ENCODE results near the gene DGKQ. TPM values are rescaled to one million over a fixed set of nuclear protein-coding genes. Genes with fewer than 3 reads are reported as not detected.
A peak's percentile ranks its signal among the peaks of the same experiment; 100 is the strongest.

Gene DGKQ
- total and polyA plus RNA-seq, 2 of the 13 experiments (the other 11 are each of a cell fraction or from before 2014, with no cell fraction given), result 4.5 to 7.2 TPM

GRCh38 chr4:996030-996996 is 22.9 kb upstream of the DGKQ start (continued):
- TF ChIP-seq, protein P1, sequence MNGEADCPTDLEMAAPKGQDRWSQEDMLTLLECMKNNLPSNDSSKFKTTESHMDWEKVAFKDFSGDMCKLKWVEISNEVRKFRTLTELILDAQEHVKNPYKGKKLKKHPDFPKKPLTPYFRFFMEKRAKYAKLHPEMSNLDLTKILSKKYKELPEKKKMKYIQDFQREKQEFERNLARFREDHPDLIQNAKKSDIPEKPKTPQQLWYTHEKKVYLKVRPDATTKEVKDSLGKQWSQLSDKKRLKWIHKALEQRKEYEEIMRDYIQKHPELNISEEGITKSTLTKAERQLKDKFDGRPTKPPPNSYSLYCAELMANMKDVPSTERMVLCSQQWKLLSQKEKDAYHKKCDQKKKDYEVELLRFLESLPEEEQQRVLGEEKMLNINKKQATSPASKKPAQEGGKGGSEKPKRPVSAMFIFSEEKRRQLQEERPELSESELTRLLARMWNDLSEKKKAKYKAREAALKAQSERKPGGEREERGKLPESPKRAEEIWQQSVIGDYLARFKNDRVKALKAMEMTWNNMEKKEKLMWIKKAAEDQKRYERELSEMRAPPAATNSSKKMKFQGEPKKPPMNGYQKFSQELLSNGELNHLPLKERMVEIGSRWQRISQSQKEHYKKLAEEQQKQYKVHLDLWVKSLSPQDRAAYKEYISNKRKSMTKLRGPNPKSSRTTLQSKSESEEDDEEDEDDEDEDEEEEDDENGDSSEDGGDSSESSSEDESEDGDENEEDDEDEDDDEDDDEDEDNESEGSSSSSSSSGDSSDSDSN (CRISPR knock-in tag; IDR thresholded peaks at IDR 0.05), result 0 out of 2 replicates have a peak, but pooled peaks have one; percentile 0
- peak; percentile 19; the same call in 1 of the 2 replicates for TF ChIP-seq HIC2 (CRISPR knock-in tag; IDR thresholded peaks at IDR 0.05; ENCODE audit: low read depth)
- TF ChIP-seq SAP130 (CRISPR knock-in tag; IDR thresholded peaks at IDR 0.05; ENCODE audit: low read depth), result 0 out of 2 replicates have a peak, but pooled peaks have one; percentile 8
- no peak for TF ChIP-seq RBFOX2 (IDR thresholded peaks at IDR 0.05; ENCODE audit: low read depth, low read length)
- TF ChIP-seq, protein P2, sequence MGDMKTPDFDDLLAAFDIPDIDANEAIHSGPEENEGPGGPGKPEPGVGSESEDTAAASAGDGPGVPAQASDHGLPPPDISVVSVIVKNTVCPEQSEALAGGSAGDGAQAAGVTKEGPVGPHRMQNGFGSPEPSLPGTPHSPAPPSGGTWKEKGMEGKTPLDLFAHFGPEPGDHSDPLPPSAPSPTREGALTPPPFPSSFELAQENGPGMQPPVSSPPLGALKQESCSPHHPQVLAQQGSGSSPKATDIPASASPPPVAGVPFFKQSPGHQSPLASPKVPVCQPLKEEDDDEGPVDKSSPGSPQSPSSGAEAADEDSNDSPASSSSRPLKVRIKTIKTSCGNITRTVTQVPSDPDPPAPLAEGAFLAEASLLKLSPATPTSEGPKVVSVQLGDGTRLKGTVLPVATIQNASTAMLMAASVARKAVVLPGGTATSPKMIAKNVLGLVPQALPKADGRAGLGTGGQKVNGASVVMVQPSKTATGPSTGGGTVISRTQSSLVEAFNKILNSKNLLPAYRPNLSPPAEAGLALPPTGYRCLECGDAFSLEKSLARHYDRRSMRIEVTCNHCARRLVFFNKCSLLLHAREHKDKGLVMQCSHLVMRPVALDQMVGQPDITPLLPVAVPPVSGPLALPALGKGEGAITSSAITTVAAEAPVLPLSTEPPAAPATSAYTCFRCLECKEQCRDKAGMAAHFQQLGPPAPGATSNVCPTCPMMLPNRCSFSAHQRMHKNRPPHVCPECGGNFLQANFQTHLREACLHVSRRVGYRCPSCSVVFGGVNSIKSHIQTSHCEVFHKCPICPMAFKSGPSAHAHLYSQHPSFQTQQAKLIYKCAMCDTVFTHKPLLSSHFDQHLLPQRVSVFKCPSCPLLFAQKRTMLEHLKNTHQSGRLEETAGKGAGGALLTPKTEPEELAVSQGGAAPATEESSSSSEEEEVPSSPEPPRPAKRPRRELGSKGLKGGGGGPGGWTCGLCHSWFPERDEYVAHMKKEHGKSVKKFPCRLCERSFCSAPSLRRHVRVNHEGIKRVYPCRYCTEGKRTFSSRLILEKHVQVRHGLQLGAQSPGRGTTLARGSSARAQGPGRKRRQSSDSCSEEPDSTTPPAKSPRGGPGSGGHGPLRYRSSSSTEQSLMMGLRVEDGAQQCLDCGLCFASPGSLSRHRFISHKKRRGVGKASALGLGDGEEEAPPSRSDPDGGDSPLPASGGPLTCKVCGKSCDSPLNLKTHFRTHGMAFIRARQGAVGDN (CRISPR knock-in tag; IDR thresholded peaks at IDR 0.05), result peak; percentile 41
- no peak for TF ChIP-seq EHMT2 (IDR thresholded peaks at IDR 0.05; ENCODE audit: borderline replicate concordance, low read depth, low read length)
